Stimulated activated CD4-positive, alpha-beta T cell treated with anti-CD3 and anti-CD28 coated beads, Interleukin-2, amount 100 ng/mL, for 48 hours (primary cell): ENCODE data around the gene ANKRD50.

Experiments
- DNase-seq, 2 donors: peaks; one replicate each; pipeline ENCODE4 v3.0.0-alpha.2; 2020

Gene ANKRD50

DNA sequence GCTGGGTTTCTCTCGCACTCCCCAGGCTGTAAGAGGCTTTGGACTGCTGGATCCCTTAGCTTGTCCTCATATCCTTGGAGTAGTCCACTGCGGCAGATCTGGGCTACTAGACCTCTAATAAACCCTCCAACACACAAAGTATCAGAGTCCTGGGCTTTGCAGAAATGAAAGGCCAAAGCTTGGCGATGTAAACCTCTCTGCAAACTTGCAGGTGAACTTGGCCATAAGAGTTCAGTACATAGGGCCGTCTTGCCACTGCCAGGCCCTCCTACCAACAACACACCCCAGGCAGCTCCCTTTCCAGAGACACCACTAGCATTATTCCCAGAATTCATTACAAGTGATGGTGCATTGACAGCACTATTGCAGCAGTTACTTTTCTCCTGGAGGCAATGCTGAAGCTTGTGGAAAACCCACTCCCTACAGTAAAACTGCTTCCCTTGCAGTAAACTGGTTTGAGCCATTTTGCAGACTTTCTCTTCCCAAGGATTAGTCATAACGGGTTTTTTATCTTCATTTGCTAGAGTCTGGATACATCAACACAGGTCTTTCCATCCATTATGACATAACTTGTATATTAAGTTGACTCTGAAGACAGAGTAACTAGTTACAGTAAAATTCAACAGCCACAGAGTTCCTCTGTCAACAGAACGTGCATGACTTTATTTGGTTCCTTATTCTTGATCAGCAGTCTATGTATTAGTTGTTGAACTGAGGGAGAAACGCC, 2.4 kb downstream of the ANKRD50 start:
- DNase-seq = no peak

DNA sequence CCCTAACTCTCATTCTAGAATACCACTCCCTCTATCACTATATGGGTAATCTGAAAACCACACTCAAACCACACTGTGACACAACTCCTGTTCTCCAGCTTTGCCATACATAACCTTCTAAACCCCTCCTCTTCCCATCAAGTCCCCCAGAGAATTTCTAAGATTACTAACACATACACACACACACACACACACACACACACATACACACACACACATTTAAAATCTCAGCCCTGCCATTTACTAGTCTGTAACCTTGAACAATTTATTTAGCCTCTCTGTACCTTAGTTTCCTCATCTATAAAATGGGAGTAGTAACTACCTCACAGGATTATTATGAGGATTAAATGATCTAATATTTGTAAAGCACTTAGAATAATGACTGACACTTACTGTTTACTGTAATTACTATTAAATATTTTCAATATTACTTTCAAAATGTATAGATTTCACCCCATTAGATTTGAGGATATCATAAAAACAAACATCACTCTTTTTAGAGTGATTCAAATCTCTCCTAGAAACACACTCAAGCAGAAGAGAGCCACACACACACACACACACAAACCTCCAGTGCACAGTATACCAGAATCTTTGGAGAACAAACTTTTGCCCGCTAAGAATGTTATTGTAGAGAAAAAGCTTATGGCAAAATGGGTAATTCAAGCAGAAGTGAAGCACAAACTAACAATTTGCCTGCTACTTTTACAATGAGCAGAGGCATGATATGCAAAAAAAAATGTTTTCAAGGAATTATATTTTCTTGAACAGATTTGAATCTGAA, 3.8 kb downstream of the ANKRD50 start:
- no peak for DNase-seq

DNA sequence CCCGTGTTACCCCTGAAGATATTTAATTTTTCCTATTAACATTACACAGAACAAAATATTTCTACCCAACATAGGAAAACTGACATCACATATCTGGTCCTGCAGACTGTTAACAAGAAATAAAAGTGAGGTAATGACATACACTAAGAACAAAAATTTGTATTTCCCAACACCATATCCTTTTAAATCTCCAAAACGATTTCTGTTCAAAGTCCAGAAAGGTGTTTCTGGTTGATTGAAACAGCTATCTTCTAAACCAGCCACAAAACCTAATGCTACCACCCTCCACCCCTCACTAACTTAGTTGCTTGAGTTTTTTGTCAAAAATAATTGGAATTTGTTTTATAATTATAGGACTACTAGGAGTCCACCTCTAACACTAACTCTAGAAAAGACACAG, 7.1 kb downstream of the ANKRD50 start:
- no peak for DNase-seq

DNA sequence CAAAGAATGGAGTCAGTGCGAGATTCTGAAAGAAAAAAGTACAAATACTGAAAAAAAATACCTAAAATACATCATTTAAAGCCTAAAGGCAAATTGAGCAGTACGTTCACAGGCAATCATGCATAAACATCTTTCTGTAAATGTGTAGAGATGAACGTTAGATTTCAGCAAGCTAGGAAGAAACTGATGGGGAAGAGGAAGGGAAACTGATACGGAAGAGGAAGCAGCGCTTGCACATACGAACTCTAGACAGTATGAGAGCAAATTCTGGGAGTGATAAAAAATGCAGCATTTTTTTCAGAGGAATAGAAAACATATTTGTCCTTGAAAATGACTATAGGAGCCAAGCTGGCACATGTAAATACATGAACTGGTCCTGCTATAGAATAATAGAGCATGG, 9.4 kb downstream of the ANKRD50 start:
- DNase-seq = no peak

DNA sequence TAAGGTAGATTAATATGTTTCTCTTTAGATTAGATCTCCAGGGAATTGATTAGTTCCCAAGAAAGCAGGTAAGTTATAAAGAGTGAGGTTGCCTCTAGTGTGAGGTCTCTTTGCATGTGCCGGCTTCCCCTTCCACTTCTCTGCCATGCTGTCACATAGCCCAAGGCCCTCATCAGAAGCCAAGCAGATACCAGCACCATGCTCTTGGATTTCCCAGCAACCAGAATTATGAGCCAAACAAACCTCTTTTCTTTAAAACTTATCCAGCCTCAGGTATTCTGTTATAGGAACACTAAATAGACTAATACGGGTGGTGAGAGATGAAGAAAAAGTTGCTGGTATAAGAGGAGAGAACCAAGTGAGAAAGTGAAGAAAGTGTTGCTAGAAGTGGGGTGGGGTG, 15.1 kb downstream of the ANKRD50 start:
- DNase-seq = no peak

DNA sequence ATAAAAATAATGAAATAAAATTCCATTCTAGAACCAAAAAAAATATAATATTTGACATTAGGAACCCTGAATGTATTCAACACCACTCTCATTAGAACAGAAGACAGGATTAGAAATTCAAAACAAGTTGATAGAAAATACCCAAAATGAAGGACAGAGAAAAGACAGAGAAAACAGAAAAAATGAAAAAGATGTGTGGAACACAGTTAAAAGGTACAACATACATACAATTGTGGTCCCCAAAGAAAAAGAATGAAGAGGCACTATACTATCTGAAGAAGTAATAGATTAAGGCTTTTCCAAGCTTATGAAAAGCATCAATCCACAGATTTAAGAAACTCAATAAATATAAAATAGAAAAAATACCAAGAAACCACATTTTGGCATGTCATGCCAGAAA, 16.4 kb downstream of the ANKRD50 start:
- DNase-seq = no peak

DNA sequence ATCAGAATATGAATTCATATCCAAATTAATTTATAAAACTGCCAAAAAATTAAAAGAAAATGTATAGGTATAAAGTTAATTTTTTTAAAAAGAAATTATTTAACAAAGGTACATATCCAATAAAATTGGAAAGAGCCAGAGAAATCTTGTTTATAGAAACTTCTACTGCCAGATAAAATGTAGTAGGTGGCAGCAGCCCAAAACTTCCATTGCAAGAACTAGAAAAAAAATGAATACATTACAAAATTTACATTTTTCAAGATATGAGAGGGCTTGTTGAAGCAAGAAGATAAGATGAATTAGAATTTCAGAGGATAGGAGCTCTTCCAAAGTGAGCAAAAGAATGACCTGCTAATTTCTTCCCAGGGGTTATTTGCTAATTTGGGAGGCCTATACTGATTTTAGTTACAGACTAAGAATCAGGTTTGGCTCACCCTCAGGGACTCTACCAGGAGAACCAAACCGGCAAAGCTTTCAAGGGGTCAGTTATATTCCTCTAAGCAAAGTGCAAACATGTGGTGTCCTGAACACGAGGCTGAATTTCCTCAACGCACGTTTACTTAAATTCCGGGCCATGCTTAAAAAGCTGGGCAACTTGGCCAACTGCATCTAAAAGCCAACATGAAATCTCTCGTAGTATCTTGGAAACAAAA, 17.5 kb downstream of the ANKRD50 start:
- DNase-seq = no peak

DNA sequence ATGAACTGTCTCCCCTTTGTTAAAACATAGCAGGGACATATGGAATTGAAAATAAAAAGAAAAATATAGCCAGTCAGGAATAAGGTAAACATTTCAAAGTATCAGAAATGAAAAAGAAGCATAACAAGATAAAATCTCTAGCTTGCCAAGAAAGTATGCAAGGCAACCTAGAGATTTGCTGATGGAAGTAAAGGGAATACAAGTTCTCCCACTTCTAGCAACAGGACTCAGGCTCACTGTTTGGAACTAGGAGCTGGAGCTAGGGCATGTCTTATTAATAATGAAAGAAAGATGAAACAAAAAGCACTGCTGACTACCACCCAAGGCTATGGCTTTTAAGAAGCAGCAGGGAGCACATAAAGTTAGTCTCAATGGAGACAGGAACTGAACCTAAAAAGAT, 18.2 kb downstream of the ANKRD50 start:
- DNase-seq = no peak

DNA sequence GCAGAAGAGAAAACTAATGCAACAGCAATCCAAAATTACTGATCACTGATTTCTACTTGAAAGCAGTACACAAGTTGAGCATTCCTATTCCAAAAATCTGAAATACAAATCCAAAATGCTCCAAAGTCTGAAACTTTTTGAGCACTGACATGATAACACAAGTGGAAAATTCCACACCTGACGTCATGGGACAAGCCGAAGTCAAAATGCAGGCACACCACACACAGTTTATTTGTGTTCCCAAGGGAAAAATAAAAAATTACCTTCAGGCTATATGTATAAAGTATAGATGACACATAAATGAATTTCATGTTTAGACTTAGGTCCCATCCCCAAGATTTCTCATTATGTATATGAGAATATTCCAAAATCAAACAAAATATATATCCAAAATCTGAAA, 20.7 kb downstream of the ANKRD50 start:
- no peak for DNase-seq

DNA sequence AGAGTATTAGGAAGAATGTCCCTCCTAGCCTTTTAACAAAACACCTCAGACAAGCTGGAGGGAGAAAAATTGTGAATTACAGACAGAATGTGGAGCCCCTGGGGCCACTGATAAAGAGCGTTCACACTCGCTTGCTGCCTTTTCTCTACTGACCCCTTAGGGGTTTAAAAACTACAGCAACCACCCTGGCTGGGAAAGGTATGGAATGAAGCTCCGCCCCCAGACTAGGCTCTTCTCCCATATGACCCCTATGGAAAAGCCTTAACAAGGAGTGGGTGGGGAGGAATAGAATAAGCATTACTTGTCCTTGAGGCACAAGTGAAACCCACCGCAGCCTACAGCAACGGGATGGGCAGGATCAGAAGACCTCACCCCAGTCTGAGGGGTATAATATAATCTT, 26.3 kb downstream of the ANKRD50 start:
- no peak for DNase-seq

DNA sequence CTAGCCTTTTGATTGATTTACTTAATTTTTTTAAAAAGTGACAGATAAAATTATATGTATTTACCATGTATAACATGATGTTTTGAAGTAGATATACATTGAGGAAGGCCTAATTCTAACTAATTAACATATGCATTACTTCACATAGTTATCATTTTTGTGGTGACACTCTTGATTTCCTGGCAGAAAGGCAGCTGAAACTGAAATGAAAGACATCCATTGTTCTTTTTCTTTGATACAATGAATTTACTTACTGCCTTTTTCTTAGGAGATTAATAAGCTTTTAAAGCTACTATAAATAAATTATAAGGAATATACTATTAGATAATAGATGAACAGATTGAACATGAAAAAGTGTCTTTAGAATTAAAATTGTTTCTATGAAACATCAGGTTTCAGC, 26.7 kb downstream of the ANKRD50 start:
- DNase-seq = no peak

DNA sequence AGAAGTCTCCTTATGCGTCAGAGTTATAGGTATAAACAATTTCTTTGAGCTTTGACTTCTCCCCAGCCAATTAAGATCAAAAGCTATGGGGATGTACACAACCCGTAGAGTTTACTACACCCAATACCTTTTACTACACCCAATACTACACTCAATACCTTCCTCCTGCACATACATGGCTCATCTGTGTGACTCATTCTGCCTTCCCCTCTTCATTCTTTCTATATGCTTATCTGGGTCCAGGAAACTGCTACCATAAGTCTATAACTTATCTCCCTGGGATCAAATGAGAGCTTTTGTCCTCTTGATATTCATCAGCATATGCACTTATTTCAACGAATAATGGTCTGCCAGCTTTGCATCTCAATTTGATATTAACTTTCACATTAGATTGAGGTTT, 28.2 kb downstream of the ANKRD50 start:
- DNase-seq = no peak

DNA sequence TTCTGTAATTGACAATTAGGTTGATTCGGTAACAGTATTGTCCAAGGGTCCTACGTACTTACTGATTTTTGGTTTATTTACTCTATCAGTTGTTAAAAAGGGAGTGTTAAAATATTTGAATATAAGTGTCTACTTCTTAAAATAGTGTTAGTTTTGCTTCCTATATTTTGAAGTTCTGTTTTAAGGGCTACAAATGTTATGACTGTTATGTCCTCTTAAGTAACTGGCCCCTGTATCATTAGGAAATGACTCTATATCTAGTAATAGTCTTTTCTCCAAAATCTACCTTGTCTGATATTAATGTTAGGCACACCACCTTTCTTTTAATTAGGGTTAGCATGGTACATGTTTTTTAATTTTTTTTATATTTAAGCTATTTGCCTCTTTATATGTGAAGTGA, 30.1 kb downstream of the ANKRD50 start:
- DNase-seq = no peak

DNA sequence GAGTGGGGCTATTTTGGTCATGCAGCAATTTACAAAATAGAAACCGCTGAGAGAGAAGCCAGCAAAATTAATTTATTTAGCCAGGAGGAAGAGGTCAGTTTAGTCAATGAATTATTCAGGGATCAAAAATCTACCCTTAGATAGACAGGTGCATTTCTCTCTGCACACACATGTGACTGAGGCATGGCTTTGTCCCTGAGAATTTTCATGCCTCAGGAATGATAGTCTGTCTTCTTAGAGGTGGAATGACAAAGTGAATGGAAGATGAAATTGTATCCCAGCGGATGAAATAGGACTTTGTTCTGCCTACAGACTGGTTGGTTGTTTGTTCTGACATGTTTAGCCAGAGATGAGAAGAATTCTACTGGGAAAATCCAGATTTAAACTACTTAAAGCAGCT, 46.0 kb downstream of the ANKRD50 start:
- DNase-seq = no peak

DNA sequence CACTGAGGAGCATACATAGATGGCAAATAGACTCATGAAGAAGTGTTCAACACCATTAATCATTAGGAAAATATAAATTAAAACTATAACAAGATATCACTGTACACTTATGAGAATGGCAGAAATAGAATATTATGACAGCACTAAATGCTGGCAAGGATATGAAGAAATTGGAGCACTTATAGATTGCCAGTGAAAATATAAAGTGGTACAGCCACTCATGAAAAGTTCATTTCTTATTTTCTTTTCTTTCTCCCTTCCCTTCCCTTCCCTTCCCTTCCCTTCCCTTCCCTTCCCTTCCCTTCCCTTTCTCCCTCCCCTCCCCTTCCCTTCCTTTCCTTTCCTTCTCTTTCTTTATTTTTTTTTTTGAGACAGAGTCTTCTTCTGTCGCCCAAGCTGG, 53.7 kb downstream of the ANKRD50 start:
- DNase-seq = no peak

DNA sequence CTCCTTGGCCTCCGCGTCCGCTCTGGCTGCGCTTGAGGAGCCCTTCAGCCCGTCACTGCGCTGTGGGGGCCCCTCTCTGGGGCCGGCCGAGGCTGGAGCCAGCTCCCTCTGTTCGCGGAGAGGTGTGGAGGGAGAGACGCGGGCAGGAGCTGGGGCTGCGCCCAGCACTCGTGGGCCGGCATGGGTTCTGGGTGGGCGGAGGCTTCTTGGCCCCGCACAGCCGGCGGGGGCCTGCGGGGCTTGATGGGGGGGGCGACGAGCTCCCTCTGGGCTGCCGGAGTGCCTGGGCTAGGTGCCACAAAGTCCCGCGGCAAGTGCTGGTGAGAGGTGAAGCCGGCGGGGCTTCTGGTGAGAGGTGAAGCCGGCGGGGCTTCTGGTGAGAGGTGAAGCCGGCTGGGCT, 61.9 kb downstream of the ANKRD50 start:
- DNase-seq = no peak

DNA sequence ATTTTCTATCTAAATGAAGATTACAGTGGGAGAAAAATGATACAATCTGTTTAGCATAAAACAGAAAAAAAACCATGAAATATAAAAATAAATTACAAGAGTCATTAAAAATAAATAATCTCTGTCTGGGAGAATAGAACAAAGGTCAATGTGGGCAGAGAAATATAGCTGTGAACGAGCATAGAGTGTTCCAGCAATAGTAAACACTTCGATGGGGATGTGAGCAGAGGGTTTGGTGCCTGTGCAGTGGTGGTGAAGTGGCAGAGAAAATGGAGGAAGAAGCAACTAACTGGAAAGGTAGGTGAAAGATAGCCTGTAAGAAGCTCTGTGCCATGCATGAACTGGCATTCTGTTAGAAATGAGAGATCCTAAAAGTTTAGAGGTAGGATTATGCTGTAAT, 64.9 kb downstream of the ANKRD50 start:
- DNase-seq = no peak

DNA sequence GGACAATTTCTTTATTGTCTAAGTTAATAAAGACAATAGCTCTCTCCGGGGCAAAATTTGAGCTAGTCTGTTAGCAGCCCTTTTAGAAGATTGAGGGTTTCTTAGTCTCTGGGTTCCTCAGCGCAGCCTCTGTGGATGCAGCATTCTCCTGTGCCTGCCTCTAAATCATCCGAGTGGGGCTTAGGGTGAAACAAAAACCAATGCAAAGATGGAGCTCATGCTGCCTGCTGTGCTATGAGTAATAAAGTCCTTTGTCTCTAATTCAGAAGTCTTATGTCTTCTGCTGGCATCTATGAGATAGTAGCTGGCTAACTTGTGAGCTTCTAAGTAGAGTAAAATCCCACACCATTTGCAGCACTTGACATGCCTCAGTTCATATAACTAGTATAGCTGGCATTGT, 67.9 kb downstream of the ANKRD50 start:
- no peak for DNase-seq

DNA sequence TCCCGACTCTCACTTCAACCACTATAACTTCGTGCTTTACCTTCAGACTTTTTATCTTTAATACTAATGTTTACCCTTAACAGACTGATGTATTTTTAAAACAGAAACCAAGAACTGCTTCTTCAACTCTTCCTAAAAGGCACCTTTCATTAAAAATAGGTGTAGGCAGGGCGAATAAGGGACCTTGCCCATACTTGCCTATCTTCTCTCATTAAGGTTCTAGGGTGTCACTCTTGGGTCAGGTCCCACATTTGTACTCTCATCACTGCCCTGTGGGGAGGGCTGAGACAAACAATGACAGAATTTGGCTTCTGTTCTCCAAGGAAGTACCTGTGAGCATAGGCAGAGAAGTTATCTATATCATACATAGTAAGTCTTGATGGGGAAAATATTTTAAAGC, 69.7 kb downstream of the ANKRD50 start:
- no peak for DNase-seq

DNA sequence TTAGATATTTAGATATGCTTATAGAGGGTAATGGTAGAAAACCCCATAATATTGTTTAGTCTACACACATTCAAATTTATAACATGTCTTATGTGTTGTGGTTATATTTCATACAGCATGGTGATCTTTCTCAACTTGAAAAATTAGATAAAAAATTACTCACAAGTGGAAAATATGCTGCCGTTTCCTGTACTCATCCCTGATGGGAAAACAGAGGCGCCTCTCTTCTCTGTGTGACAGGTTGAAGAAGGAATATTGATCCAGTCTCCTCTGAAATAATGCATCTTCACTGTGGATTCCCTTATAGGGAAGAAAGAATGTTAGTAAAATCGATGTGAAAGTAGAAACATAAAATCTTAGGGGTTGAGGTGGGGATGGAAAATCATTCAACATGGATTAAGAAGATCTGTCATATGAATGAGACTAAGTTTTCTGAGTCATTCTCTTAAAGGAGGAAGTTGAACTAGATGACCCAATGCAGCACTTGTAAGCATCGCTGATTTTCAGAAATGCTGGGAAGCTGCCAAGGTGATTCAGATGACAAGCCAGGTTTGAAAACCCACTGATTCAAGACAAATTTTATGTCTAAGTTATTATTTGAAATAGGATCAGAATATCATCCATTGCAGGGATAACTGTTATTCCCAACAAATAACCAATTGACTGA, 70.7 kb downstream of the ANKRD50 start:
- no peak for DNase-seq

DNA sequence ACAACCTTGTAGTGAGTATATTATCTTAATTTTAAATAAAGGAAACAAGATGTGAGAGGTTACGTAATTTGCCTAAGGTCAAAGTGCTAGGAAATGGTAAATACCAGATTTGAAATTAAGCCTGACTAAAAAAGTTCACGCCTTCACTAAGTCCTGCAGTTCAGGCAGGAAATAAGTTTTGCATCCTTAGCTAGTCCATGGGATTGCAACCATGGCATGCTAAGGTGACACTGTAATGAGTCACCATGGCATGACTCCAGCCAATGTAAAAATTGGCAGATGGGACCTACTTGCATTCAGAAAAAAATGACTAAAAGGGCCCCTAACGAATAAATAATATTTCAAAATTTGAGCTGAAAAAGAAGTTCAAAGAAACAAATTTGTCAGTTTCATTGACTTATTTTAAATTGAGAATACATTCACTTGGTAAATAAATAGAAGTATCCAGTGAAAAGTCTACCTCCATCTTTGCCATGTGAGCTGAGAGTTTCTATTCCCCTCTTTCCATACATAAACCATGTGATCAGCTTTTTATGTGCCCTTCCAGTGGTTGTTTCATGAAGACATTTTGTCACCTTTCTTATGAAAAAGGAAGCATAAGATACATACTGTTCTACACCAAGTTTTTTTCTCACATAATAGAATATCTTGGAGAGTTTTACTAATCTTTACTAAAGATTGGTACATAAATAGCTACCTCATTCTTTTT, 72.4 kb downstream of the ANKRD50 start:
- no peak for DNase-seq

DNA sequence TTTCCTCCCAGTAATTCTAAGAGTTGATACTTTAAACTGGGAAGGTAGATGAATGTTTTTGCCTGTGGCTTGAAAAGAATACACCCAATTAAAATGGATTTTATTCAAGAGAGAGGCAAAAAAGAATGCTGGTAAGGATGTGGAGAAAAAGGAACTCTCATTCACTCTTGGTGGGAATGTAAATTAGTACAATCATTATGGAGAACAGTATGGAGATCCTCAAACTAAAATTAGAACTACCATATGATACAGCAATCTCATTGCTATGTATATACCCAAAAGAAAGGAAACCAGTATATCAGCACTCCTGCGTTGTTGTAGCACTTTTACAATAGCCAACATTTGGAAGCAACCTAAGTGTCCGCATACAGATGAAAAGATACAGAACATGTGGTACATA, 75.2 kb downstream of the ANKRD50 start:
- DNase-seq = no peak

DNA sequence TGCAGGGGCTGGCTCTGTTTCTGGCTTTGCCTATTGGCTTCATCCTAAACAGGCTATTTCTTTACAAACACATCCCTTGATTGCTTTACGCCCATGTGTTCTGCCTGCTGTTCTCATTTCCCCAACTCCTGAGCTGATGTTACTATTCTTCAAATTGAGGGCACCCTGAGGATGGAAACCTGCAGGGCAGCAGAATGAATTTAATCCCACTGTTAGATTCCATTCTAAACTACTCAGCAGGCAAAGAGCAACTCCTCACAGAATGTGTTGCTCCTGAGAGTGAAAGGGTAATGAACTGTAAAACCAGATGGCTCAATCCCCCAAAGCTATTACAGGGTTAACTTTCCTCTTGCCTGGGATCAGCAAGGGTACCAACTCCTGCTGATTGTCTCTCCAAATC, 75.7 kb downstream of the ANKRD50 start:
- no peak for DNase-seq
